GM19438 (cell line): ENCODE results near the gene STAC3.

Experiments
- ATAC-seq: cut with Tn5 transposase; IDR thresholded peaks from one replicate; pipeline ENCODE4 v1.9.1; 2021; ENCODE audit warnings: low read depth; ENCODE audit not compliant: unreplicated experiment

The STAC3 gene

DNA sequence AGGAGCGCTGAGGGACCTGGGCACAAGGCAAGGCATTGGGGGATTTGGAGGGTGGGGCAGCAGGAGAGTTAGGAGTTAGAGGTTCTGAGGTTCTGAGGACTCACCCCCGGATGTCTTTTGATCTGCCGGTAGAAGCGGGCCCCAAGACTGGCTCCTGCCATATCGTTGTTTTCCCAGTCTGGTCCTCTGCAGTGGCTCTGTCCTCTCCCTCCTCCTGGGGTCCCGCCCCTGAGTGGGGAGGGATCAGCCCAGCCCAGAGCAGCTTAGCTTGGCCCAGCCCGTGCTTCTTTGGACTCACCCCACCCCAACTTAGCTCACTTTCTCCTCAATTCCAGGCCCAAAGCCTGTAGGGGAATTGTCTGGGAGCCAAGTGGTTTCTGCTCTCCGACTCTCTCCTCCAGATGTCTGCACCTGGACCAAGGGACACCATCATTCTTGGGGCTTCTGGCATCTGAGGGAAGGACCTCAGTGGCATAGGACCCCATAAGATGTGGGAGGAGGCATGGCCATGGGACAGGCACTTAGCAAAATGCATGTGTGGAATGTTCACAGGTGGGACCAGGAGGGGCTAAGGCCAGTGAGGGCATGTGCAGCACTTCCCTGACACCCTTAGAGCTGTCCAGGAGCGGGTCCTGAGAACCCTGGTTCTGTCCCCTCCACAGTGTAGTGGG, 13.9 kb downstream of the STAC3 start:
- no peak for ATAC-seq

- ATAC-seq, result no peak
Measured at GRCh38 chr12:57236201-57236924, 14.6 kb downstream of the STAC3 start.

DNA sequence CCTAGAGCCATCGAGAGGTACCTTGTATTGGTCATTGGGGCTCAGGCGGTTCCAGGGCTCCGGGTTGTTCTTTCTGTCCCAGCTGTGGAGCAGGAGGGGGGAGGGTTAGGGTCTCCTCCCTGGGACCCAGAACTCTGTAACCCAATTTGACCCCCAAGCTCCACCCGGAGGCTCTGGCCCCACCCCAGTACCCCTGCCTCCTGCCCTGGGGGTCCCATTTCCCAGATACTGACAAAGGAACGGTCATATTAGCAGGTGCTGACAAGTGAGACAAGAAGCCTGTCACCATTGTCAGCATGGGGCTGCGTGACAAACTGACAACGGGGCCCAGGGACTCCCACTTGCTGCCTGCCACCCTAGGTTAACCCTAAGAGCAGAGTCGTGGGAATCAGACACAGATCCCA, 15.3 kb downstream of the STAC3 start:
- ATAC-seq, result no peak

DNA sequence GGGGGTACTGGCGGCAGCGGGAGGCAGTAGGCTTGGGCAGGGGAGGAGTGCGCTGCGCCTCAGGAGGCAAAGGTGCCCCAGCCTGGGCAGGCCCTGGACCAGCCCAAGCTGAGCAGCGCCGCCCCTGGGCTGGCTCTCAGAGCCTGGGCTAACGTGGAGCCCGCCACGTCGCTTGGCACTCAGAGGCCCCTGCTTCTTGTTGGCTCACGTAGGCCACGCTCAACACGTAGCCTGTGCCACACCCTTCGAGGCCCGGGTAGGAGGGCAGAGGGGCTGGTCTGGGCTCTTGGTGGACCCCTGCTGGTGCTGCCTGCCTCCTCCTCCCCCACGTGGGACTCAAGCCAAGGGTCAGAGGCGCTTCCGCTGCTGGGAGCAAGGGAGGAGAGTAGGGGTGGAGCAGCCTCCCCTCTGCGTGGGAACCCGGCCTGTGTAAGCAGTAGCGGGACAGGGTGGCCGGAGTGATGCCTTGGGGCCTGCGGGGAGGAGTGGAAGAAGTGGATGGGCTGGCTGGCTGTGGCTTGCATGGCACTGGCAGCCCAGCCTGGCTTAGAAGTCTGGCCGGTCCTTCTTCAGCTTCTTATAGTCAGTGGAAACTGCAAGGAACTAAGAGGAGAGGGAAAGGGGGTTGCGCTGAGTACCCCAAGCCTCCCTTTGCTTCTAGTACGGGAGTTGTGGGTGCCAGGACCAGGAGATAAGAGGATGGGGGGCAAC, 15.8 kb downstream of the STAC3 start:
- ATAC-seq, result no peak

DNA sequence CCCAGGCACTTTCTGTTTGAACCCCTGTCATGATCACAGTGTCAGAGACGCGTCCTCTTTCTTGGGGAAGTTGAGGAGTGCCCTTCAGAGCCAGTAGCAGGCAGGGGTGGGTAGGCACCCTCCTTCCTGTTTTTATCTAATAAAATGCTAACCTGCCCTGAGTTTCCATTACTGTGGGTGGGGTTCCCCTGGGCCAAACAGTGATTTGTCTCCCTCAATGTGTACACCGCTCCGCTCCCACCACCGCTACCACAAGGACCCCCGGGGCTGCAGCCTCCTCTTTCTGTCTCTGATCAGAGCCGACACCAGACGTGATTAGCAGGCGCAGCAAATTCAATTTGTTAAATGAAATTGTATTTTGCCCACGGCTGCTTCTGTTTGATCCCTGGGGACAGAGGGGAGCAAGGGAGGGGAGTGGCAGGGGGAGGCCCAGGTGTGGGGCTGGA, 16.4 kb downstream of the STAC3 start:
- no peak for ATAC-seq

DNA sequence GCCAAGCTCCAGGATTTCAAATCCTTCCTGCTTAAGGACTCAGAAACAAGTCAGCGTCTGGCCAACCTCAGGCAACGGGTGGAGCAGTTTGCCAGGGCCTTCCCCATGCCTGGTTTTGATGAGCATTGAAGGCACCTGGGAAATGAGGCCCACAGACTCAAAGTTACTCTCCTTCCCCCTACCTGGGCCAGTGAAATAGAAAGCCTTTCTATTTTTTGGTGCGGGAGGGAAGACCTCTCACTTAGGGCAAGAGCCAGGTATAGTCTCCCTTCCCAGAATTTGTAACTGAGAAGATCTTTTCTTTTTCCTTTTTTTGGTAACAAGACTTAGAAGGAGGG, 16.8 kb downstream of the STAC3 start:
- ATAC-seq, result no peak

DNA sequence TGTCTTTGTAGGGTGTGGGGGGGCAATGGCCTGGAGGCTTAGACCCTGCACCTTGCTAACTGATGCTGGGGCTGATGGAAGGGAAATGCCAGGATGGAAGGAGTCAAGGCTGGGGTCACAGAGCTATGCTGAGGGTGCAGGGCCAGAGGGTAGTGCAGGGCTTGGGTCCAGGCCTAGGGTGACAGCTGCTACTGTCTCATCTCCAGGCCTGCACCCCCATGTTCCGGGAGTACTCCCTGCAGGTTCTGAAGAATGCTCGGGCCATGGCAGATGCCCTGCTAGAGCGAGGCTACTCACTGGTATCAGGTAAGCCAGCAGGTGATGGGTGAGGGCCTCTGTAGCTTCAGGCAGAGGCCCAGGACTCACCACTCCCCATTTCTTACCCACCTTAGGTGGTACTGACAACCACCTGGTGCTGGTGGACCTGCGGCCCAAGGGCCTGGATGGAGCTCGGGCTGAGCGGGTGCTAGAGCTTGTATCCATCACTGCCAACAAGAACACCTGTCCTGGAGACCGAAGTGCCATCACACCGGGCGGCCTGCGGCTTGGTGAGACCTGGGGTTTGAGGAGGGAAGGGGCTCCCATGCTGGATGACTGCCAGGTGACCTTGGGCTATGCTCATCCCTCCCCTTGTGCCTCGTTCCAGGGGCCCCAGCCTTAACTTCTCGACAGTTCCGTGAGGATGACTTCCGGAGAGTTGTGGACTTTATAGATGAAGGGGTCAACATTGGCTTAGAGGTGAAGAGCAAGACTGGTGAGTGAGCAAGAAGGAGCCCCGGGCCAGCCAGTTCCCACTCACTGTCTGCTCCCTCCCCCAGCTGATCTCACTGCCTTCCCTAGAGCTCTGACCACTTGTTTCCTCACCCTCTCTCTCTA, 17.4 kb downstream of the STAC3 start:
- ATAC-seq, result no peak

GRCh38 chr12:57232156-57232756, 18.7 kb downstream of the STAC3 start:
- ATAC-seq, result no peak

GRCh38 chr12:57231276-57232021, 19.5 kb downstream of the STAC3 start:
- ATAC-seq, result no peak

DNA sequence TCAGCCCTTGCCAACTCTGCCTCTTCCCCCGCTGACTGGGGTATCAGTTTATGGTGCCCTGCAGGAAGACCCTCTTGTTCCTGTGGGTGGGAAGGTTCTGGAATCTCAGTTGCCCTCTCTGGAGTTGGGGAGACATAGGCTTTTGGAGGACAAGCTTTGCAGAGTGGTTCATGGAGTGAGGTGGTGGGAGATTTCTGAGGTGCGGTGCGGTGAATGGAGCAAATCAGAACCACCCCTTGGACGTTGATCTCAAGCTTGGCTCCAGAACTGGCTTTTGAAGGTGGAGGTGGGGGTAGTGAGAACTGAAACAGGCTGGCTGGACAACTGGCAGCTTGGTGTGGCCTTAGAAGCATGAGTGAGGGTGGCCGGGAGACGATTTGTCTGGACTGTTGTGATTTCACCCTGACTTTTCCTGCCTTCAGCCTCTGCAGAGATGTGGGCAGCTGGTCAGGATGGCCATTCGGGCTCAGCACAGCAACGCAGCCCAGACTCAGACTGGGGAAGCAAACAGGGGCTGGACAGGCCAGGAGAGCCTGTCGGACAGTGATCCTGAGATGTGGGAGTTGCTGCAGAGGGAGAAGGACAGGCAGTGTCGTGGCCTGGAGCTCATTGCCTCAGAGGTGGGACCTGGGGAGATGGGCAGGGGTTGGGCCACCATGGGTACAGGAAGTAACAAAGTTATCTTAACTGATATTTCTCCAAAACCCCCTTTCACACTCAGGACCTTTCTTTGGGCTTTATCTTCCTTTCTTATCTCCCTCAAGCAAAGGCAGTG, 20.4 kb downstream of the STAC3 start:
- ATAC-seq, result no peak

DNA sequence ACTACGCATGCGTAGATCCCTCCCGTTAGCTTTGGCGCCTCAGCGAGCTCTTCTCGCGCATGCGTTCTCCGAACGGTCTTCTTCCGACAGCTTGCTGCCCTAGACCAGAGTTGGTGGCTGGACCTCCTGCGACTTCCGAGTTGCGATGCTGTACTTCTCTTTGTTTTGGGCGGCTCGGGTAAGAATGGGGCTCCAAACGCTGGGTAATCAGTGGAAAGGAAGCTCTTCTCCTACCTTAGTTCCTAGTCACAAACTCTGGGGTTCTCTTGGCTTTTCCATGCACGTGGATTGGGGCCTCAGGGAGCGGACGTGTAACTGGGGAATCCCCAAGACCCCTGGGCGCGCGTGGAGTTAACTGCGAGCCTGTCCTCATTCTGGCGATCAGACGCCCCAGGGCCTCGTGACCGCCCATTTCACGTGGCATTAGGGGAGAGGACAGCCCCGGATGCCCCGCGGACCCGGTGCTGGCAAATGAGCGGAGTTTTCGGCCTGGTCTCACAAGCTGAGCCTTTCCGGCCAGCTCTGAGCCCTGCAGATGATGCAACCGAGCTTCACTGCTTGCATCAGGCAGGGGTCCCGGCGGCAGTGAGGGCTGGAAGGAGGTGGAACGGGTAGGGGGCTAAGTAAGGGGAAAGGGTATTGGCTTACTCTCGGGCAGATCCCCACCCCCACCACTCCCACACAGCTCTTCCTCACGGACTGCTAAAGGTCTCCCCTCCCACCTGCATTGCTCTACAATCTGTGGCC, 21.2 kb downstream of the STAC3 start, which contains the start of gene SHMT2:
Gene SHMT2 (plus strand): TSS at position 78 of the 747 bp plus-strand sequence. CDS start 68 bp downstream, at position 146.
- ATAC-seq, result peak; percentile 51

DNA sequence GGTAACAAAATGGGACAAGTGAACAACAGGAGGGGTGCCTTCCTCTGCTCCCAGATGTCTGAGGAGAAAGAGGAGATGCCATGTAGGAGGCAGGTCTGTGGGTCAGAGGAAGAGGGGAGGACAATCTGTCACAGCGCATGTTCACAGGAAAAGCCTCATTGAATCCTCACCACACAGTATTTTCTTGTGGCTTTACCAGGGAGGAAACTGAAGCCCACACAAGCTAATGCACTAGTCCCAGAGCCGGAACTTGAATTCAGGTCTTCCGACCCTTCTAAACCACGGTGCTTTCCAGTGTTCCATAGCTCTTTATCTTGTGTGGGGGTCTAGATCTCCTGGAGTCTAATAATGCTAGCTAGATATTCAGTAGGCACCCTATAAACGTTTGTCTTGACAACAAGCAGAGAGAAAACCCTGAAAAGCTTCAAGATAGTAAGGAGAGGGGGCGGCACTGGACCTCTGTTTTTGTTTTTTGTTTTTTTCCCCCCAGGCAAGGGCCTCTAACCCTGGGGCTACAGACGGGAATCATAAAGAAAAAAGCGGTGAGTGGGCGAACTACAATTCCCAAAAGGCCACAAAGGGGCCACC, 21.8 kb downstream of the STAC3 start:
- peak; percentile 12 for ATAC-seq

DNA sequence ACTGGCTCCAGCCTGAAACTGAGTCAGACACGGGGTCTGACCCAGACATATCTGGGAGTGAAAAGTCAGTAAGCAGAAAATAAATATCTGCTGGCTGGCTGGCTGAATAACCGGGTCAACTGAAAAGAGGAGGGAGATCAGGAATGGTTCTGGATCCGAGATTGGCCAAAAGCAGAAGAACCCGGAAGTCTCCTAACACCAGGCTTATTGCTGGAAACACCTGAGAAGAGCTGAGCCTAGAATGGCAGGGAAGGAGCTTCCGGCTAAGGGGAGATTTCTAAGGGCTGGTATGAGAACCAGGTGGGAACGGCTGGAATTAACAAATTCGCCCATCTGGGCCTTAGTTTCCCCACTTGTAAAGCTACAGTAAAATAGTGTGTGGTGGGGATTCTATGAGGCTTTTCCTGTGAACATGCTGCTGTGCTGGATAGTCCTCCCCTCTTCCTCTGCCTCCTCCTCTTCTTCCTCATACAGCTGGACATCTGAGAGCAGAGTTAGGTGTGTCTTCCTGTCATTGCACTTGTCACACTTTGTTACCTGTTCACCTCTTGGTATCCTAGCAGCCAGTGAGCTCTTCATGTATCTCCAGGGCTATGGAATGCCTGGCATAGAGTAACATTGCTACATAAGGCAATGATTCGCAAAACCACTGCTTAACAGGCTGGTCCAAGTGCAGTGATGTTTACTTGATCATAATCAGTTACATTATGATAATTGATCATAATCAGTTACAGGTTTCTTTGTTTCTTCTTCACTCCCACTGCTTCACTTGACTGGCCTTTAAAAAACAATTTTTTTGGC, 23.5 kb downstream of the STAC3 start:
- ATAC-seq, result no peak

- ATAC-seq, result no peak
Measured at GRCh38 chr12:57226588-57227314, 24.2 kb downstream of the STAC3 start.

DNA sequence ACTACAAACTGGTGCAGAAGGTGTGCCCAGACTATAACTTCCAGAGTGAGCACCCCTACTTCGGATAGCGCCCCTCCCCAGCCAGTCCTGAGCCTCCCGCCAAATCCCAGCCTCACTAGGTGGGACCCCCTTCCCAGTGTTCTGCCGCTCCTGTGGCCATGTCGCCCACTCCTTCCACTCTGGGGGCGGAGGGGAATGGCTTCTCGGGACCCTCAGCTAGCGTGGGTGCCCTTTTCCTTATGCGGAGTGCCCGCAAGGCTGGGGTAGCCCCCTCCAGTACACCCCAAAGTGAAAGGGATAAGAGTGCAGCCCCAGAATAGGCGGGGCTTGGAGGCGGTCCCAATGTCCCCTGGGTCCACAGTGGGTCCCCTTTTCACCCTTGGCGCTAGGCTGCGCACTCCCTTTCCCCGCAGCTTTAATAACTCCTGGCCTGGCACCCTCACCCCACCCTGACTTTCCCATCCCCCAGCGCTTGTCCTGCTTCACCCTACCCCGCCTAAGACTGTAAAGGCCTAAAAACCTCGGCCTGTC, 25.2 kb downstream of the STAC3 start:
- ATAC-seq, result no peak
